Stimulated activated naive CD4-positive, alpha-beta T cell (primary cell): ENCODE results near the gene TJP3.

Experiments
- DNase-seq, 6 experiments: peaks; one replicate each; lab custom pipeline; 2025; lab: John Stamatoyannopoulos, UW

TJP3 gene

DNA sequence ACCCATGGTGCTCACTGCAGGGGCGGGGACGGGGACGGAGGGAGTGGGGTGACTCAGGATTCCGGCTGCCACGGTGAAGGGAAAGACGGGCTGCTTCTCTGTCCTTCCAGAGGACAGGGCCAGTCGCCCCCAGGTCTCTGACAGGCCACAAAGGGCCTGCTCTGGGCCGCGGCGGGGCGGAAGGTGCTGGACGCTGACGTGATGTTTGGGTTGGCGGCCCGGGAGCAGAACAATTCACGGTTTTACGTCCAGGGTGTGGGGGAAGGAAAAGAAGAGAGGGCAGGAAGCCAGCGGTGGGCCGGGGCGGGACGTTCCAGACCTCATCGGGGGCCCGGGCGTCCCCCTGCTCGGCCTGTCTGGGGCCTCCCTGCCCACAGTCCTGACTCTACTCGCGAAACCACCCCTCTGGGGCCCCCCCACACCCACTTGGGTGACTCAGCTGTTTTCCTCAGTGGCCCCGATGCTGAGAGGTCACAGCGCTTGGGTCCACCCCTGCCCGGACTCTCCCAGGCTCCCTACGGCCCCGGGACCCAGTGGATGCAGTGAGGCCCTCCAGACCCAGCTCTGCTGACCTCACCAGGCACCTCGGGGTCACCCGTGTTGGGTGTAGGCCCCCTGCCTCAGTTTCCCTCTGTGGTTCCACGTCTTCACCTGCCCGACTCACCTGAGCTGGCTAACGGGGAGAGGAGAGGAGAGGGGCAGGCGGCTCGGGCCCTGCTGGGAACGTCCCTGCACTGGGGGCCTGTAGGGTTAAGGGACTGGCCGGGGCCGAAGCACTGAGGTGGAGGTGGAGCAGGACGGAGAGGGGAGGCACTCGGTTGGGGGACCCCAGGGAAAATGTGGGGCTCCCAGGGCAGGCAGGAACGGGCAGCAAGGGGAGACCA lies 37.1 kb upstream of the TJP3 start:
- no peak for DNase-seq

DNA sequence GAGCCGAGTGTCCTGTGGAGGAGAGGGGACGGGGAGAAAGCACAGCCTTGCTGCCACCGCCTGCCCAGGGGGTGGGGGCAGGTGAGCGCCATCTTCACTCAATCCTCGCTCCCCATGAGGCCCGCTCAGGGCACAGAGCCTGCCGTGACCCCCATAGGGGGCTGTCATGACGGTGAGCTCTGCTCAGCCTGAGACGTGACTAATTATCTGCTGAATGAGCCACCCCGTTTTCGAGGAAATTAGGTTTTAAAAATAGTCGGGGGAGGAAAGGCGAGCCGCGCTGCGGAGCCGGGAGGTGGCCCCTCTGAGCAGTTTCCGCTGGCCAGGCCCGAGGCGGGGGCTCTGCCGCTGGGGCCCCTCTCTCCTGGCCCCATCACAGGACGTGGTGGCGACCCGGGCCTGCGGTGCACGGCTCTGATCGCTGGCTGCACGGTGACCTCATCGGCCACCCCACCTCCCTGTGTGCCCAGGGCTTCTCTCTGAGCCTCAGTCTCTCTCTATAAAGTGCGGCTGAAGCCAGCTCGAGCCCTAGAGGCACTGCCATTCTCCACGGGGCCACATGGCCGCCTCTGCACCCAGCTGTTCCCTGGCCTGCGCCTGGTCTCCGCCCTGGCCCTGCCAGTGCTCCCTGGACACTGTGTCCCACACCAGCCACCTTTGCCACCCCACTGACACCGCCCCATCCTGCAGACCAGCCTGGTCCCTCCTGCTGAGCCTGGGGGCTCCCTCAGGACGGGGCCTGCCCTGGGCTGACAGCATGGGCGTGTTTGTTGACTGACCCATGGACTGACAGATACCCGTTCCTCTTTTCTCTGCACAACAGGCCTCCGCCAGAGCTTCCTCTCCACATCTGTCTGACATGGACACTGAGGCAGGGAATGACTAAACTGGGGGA lies 36.3 kb upstream of the TJP3 start:
- DNase-seq: no peak

DNA sequence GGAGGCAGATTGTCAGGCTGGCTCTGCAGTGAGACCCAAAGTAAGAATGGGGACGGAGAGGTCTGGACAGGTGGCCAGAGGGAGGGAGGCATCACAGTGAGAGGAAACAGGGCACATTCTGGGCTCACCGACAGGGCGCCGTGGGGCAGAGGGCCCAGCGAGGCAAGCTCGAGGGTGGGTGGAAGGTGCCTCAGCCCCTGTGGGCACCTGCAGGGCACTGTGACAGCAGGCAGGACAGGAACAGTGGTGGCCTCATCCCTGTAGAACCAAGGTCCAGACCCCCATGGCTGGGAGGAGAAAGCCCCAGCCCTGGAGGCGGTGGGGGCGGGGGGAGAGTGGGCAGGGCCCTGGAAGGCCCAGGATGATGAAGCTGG lies 35.6 kb upstream of the TJP3 start:
- DNase-seq: no peak

DNA sequence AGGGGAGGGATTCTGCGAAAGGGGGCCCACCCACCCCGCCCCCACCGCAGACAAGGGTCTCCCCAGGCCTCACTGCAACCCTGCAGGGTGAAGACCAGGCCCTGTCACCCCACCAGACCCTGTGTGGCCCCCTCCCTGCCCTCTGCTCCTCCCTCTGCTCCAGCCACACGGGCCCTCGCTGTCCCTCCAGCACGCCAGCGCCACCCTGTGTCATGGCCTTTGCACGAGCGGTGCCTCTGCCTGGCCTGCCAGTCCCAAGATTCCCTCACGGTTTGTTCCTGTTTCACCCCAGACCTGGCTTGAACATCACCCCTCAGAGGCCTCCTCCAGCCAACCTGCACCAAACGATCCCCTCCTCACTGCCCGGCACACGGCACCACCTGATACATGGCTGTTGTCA lies 35.2 kb upstream of the TJP3 start:
- no peak for DNase-seq

DNA sequence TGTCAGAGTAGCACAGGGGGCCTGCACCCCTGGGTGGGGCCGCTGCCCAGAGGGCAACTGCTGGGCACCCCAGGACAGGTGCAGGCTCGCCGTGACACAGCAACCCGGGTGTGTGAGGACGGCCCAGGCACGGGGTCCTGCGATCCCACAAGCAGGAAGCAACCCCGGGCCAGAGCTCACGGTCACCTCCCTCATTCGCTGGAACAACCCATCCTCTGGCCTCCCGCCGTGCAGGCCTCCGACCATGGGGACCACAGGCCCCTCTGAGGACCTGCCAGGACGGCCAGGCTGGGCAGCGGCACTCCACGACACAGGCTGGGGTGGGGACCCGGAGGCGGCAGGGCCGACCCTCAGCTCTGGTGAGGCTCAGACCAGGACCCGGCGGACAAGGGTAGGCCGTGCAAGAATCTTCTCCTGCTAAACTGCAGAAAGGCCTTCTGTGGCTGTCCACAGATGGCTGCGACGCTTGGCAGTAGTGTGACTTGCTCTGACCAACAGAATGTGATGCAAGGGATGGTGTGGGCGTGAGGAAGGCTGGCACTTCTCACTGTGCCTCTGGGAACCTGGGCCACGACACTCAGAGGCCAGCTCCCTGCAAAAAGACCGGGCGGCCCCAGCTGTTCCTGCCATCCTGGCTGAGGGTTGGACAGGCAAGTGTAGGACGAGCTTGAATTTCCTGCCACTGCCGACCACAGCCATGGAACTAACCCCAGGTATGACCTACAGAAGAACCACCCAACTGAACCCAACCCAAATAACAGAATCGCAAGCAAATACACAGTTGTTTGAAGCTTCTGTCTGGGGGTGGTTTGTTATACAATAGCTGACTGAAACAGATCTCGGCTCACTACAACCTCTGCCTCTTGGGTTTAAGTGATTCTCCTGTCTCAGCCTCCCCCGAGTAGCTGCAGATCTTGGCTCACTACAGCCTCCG lies 34.4 kb upstream of the TJP3 start:
- DNase-seq: no peak

DNA sequence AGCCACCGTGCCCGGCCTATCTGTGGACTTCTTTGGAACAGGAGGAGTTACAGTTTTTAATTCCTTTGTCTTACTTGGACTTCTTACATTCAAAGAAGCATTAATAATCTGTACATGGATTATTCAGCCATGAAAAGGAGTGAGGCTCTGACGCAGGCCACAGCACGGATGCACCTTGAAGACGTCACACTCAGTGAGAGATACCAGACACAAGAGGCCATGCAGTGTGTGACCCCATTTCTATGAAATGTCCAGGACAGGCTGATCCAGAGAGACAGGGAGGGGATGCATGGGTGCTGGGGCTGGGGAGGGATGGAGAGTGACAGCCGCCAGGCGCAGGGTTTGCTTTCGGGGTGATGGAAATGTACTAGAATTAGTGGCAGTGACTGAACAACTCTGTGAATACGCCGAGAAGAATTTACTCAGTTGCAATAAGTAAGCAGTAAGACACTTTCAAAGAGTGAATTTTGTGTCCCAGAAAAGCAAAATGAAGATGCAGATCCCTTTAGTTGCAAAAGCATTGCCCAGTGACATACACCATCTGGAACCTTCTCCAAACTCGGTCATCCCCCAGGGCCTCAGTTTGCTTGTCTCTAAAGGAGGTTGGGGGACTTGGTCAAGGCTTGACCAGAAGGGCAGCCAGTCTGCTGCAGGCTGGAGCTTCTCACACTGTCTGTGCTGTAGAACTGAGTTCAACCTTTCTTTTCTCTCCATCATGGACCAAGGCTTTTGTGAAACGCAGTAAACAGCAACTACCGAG lies 33.2 kb upstream of the TJP3 start:
- no peak for DNase-seq

DNA sequence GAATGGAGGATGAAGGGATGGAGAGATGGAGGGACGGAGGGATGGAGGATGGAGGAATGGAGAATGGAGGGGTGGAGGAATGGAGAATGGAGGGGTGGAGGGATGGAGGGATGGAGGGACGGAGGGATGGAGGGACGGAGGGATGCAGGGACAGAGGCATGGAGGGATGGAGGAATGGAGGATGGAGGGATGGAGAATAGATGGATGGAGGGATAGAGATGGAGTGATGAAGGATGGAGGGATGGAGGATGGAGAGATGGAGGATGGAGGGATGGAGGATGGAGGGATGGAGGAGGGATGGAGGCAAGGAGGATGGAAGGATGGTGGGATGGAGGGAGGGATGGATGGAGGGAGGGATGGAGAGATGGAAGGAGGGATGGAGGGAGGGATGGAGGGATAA lies 30.0 kb upstream of the TJP3 start:
- DNase-seq: no peak

DNA sequence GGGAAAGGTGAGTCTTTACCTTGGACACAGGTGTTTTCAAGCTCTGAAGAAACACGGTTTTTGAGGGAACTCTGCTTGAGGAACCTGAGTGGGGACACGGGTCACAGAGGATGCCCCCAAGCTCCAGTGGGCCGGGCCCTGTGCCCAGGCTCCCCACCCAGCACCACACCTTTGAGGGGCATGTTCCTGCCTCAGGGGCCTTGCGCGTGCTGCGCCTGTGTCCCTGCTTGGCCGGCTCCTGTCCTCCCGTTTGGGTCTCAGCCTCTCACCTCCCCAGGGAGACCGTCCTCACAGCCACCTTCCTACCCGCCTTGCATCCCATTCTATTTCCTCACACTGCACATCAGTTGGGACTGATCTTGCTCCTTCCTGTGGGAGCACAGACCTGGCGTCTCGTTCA lies 29.0 kb upstream of the TJP3 start:
- DNase-seq: no peak

DNA sequence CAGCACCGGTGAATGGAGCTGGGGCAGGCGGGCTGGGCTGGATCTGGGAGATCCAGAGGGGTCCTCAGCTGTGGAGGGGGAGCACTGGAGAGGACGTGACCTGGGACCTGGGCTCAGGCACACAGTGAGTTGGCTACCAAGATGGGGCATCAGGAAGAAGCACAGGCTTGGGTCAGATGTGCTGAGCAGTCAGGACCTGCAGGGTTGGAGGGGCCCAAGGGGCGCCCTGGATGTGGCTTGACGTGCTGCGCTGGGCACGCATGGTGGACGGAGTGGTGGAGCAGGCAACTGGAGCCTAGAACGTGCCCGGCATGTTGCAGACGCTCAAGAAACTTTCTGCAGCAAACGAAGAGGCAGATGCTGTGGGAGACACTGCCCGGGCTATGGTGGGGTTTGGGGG lies 28.6 kb upstream of the TJP3 start:
- no peak for DNase-seq

DNA sequence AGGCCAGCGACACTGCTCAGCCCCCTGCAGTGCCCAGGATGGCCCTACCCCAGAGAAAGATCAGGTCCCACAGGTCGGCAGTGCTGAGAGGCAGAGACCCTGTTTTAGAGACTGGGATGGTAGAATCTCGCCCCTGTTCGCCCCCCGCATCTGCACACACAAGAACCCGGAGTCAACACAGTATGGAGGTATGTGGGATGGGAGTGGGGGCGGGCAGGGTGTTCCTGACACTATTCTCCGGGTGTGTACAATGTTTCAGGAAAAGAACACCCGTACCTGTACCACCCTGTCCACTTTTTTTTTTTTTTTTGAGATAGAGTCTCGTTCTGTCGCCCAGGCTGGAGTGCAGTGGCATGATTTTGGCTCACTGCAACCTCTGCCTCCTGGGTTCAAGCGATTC lies 27.2 kb upstream of the TJP3 start:
- no peak for DNase-seq

DNA sequence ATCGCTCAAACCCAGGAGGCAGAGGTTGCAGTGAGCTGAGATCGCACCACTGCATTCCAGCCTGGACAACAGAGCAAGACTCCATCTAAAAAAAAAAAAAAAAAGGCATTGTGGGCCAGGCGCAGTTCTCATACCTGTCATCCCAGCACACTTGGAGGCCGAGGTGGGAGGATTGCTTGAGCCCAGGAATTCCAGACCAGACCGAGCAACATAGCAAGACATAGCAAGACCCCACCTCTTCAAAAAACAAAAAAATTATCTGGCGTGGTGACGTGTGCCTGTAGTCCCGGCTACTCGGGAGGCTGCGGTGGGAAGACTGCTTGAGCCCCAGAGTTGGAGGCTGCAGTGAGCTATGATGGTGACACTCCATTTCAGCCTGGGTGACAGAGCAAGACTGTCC lies 25.9 kb upstream of the TJP3 start:
- DNase-seq: no peak

DNA sequence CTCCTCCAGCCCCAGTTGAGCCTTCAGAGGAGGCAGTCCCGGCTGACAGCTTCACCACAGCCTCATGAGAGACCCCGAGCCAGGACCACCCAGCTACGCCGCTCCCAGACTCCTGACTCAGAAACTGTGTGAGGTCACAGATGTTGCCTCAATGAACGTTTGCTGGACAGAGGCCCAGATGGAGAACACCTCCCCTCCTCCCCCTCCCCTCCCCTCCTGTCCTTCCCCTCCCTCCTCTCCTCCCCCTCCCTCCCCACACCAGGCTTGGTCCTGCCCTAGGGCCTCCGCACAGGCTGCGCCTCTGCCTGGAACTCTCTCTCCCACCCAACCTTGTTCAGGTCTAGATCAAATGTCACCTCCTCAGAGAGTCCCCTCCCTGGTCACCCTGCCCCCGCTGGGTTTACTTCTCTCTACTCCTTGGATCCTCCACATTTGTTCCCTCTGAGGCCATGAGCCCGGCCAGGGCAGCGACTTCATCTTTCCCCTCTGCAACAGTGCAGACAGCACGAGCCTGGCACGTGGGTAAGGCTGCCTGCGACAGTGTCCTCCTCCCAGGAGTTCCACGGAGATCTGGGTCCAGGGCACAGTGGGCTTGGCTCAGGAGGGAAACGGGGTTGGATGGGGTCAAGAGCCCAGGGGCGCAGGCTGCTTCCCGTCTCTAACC lies 25.3 kb upstream of the TJP3 start:
- DNase-seq: no peak

DNA sequence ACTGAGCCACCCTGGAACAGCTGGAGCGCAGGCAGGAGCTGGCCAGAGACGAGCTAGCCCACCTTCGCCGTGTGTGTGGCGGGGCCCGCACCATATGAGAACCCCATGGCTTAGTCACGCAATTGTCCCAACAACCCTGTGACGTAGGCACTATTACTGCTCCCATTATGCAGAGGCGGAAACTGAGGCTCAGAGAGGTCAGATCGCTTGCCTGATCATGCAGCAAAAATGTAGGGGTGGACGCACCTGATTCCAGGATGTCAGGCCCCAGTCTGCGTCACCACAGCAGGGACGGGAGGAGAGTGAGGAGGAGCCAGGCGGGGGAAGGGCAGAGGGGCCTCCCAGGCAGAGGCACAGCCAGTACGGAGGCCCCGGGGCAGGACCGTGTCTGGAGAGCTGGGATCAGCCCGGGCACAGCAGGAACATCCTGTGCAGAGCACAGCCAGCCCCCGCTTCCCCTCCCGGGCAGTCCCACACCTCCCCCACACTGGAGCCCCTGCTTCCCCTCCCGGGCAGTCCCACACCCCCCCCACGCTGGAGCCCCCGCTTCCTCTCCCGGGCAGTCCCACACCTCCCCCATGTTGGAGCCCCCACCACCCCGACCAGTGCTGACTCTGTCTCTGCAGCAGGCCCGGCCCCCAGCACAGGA lies 24.7 kb upstream of the TJP3 start:
- DNase-seq: no peak

DNA sequence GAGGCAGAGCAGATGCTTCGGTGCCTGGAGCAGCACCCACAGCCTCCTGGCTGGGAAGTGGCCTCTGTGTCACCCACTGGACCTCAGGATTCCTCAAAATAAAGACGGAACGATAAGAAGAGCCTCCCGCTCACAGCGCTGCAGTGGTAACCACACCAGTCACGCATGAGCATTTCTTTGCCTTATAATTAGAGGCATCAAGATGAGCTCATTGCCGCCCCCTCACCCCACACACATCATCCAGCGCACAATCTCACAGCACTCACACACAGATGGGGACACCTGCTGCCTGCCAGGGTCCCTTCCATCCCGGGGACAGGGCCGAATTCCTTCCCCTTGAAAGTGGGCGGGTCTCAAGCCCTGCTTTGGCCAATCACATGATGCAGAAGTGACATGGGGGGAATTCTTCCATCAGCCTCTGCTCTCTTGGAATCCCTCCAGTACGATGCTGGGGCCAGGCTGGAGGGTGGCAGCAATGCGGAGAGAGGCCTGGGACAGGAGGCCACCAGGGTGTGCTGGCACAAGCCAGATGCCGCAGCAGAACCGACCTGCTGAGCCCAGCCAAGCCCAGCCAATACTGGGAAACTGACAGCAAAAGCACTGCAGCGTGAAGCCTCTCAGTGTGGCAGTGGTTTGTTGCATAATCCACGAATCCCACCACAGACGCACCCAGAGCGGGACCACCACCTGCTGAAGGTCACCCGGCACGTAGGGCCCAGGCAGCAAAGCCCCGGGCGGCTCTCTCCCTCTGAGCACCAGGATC lies 23.9 kb upstream of the TJP3 start:
- no peak for DNase-seq

DNA sequence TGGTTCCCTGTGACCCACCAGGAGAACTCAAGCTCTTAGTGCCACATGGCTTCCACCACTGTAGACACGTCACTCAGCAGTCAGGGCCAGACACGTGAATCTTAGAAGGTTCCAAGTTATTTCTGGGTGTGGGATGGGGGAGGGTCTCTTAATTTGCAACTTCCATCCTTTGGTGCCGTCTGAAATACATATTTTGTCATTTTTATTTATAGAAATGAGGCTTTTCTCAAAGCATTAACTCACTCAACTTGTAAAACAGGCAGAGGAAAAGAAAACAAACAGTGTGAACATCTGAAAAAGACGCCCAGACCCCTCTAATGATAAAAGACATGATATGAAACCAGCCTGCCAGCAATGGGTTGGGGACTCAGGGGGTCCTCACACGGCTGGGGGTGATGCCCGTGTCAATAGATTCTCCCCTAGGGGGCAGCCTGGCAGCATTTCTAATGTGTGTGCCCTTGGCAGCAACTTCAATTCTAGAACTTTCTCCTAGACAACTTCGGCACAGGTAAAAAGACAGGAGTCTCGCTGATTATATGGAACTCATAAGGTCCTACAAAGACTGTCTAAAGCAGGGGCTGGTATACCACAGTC lies 23.3 kb upstream of the TJP3 start:
- DNase-seq: no peak

DNA sequence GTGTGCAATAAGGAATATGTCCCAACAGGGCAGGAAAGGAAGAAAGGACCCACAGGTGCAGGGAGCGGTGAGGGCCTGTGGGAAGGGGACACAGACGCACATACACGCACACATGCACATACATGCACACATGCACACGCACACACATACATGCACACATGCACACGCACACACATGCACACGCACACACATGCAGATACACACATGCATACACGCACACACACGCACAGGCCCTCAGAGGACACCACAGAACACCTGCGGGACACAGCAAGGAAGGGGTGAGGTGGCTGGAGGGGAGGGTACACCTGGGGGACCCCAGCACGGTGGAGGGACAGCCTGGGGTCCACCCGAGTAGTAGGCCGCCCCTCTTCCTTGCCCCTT lies 20.8 kb upstream of the TJP3 start:
- peak in 2 of 6 experiments; percentile 44 to 68 for DNase-seq

DNA sequence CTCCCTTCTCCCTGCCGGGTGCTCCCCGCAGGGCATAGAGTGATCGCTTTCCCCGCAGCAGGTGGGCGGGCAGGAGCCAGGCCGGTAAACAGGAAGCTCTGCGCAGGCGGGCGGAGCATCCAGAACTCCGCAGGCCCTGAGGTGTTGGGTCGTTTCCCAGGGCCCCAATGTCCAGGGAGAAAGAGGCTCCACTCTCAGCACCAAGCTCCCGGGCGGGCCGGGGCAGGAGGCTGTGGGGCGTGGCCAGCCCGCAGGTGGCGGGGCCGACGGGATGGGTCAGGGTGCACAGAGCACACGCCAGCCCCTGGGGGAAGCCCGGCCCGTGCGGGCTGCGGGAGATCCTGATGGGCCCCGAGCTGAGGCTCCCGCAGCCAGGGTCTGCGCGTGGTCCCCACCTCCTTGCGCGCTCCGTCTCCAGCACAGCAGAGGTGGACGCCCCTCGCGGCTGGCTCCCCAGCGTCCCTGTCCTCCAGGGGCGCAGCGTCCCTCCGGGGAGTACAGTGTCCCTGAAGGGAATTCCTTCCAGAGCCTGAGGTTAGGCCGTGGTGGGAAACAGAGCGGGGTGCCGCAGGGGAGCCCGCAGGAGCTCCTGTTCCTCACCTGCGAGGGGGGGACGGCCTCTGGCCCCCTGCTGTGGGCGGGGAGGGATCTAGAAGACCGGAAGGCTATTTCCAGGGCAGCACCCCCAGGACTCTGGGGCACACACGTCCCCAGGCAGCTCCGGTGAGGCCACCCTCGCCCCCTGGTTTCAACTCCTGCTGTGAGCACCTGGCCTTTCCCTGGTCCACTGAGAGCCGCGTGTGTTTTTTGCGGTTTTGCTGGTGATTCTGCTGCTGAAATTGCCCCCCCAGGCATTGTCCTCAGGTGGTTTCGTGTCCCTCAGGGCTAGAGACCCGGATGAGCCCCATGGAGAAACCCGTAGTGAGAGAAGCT lies 20.1 kb upstream of the TJP3 start:
- DNase-seq: peak in 5 of 6 experiments; percentile 6 to 68 (median 44)
